GM18511 (cell line): ENCODE measurements around the gene ZNF138.
"Not testable (repeated sequence)": the region's sequence is repeated elsewhere in the genome, so short reads cannot be mapped to it uniquely, and the experiment has no call there.

Experiments used
- ATAC-seq: cut with Tn5 transposase; IDR thresholded peaks from one replicate; pipeline ENCODE4 v1.9.1; 2021; ENCODE audit warnings: mild to moderate bottlenecking, moderate library complexity; ENCODE audit not compliant: unreplicated experiment

The ZNF138 gene

DNA sequence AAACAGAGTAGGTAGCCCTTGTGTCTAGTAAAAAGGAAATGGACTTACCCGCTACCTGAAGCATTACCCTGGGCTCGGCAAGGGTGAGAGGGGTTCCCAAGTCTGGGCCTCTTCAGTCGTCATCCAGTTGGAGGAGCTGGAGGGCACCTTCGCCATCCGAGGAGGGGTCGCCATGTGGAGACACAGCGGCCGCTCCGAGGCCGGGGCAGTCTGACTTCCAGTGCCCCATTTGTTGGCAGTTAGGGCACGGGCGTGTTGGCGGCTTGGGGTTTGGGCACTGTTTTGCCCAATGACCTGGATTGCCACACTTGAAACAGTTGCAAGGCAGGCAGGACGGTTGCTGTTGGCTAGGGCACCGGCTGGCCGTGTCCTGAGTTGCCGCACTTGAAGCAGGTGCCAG is 43.8 kb downstream of the ZNF138 start:
- not testable (repeated sequence) for ATAC-seq

DNA sequence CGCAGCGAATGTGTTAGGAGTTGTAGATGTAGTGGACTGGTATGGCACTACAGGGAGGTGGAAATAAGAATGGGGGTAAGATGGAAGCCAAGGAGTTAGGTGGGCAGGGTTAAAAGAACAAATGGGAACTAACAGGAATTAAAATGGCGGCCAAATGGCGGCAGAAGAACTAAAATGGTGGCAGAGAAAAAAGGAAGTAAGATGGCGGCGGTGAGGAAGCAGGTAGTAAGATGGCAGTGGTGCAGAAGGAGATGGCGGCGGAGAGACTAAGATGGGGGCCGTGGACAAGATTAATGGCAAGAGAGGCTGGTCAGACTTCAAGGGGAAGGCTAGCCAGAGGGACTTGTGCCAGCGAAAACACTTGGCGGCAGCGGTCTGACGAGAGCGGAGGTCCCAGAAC is 44.5 kb downstream of the ZNF138 start:
- ATAC-seq, result no peak

DNA sequence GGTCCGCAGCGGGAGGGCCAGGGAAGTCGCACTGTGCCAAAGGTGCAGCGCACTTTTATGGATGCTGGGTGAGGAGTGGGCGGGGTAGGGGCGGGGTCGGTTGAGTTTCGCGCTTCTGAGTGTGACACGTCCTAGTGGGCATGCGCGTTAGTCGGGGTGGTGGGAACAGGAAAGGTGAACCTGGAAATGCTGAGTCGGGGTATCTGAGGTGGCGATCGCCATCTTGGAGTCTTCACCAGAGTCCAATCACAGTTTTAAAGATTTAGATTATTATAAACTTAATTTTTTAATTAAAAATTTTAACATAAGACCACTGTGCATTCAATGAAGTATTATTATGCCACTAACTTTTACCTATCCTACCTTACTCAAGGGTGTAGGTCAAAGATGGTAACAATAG is 45.7 kb downstream of the ZNF138 start:
- no peak for ATAC-seq

DNA sequence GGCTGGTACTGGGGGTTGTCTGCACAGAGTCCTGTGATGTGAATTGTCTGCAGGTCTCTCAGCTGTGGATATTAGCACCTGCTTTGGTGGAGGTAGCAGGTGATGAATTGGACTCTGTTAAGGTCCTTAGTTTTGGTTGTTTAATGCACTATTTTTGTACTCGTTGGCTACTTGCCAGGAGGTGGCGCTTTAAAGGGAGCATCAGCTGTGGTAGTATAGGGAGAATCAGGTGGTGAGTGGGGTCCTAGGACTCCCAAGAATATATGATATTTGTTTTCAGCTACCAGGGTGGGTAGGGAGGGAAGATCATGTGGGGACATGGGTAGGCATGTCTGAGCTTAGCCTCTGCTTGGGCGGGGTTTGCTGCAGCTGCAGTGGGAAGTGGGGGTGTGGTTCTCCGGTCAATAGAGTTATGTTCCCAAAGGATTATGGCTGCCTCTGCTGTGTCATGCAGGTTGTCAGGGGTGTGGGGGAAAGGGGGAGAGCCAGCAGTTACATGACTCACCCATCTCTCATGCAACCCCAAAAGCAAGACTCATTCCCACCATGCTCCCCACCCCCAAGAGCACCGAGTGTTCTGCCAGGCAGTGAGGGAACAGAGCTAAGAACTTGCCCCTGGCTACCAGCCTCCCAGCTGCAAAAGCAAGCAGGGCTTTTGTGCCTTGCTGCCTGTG is 55.2 kb downstream of the ZNF138 start:
- no peak for ATAC-seq

DNA sequence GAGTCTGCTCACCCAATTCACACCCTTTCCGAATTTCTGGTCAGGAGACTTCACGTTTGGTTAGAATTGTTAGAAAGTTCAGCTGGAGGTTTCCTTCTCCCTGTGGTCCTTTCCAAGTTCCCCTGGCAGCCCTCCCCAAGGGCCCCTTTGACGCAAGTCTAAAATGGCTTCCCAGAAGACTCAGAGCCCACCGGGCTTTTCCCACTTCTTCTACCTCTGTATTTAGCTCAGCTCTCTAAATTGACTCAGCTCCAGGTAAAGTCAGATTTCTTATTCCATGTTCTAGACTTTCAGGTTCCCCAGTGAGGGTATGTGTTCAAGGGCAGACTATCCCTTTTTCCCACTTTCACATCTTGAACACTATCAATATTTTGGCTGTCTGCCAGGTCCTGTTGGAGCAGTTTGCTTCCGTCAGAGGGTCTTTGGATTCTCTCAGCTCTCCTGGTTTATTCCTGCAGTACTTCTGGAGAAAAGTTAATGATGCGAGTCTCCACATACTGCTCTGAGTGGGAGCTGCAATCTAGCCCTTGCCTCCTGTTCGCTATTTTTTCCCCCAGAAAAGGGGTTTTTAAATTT is 55.8 kb downstream of the ZNF138 start:
- ATAC-seq, result no peak

DNA sequence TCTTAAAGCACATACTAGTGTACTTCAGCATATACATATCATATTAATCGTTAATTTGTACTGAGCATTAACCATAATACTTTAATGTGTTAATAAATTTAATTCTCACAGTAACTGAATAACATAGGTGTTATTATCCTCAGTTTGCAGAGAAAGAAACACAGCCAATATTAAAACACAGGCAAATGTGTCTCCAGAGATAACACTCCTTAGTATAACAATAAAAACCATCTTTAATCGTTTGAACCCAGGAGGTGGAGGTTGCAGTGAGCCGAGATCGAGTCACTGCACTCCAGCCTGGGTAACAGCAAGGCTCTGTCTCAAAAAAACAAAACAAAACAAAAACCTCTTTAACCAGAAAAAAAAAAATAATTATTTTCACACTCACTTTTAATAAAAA is 59.5 kb downstream of the ZNF138 start:
- ATAC-seq, result no peak

DNA sequence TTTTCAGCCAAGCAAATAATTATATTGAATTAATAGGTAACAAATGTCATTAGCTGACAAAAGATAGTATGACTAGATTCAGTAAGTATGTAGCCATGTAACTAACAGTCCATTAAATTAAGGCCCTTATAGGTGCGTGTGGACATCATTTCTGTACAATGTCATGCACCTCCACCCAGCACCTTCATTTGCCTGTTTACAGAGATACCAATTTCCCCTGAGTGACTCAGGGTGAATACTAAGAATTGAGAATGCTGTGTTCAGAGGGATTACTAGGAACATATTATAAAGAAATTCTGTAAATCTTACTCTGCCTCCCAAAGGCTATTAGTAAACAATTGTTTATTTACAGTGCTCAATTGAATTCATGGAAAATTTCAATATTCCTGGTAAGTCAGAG is 60.7 kb downstream of the ZNF138 start:
- ATAC-seq, result no peak

DNA sequence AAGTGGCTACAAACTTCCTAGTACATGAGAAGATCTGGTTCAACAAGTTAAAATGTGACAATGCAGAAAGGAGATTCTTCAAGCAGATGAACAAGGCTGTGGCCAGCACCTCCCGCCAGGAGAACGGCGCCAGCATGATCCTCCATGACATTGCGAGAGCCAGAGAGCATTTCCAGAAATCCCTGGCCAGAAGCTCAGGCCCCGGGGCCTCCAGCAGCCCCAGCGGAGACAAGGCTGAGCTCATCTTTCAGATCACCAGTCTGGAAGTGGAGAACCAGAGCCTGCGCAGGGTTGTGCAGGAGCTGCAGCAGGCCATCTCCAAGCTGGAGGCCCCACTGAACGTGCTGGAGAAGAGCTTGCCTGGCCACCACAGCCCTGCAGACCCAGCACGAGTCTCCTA is 68.8 kb downstream of the ZNF138 start:
- no peak for ATAC-seq

DNA sequence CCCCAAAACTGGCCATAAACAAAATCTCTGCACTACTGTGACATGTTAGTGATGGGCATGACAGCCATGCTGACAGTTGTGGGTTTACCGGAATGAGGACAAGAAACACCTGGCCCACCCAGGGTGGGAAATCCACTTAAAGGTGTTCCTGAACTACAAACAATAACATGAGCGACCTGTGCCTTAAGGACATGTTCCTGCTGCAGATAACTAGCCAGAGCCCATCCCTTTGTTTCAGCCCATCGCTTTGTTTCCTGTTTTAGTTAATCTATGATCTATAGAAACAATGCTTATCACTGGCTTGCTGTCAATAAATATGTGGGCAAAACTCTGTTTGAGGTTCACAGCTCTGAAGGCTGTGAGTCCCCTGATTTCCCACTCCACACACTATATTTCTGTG is 69.3 kb downstream of the ZNF138 start:
- not testable (repeated sequence) for ATAC-seq

DNA sequence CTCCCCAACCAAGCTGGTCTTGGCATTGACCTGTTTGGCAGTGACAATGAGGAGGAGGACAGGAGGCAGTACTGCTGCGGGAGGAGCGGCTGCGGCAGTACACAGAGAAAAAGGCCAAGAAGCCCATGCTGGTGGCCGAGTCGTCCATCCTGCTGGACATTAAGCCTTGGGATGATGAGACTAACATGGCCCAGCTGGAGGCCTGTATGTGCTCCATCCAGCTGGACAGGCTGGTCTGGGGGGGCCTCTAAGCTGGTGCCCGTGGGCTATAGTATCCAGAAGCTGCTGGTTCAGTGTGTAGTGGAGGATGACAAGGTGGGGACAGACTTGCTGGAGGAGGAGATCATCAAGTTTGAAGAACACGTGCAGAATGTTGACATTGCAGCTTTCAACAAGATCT is 69.7 kb downstream of the ZNF138 start:
- no peak for ATAC-seq

DNA sequence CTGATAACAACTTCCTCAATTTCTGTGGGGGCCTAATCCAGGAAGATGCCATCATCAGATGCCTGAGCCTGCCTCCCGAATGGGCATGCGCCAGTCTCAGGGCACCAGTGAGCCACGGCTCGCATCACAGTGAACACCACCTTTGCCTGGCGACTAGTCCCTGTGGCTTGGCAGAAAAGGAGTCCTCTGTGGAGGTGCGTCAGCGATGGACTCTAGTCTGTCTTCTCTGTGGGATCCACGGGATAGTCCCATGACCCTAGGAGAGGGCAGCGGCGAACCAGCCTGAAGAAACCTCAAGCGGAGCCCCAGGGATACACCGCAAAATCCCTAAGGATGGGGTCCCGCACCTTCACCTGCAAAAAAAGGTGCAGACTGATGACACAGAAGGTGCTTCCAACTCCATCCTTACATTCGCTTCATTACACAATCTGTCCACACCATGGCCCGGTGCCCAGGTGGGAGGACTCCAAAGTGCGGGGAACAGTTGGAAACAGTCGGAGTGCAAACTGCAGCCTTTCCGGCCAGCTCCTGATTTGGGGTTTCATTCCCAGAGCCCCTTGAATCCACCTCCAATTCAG is 73.7 kb downstream of the ZNF138 start:
- ATAC-seq, result no peak

DNA sequence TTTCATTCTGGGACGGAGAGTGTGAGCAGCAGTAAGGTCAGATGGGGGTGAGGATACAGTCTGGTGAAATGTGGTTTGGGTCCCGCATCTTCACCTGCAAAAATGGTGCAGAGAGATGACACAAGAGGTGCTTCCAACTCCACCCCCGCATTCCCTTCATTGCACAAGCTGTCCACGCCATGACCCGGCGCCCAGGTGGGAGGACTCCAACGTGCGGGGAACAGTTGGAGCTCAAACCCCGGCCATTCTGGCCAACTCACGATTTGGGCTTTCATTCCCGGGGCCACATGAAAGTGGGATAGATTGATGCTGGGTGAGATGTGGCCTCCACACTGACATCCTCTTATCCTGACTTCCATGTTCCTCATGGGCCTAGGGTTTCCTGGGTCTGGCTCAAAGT is 74.3 kb downstream of the ZNF138 start:
- ATAC-seq, result no peak

DNA sequence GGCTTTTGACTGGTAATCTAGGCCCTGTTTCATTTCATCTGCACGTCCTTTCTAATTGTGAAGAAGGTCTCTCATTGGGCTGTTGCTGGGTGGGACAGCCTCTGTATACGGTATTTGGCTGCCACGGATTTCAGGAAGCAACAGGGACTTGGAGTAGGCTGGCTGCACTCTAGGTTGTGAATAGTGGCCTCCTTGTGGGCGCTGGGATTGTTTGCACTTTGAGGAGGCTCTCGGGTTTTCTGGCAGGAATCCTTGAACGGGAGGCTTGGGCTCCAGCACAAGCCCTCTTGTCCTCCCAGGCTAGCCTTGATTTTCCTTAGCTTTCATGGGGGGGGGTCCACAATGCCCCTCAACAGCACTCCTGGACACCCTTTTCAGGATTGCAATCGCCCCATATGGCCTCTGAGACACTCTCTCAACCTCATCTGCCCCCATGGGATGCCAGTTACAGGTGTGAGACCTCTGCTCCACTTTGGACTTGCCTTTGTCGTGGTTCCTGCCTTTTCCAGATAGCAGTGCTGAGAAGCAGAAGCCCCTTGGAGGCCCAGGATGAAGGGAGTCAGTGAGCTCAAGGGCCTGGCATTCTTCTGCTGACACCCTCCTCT is 75.0 kb downstream of the ZNF138 start:
- no peak for ATAC-seq

DNA sequence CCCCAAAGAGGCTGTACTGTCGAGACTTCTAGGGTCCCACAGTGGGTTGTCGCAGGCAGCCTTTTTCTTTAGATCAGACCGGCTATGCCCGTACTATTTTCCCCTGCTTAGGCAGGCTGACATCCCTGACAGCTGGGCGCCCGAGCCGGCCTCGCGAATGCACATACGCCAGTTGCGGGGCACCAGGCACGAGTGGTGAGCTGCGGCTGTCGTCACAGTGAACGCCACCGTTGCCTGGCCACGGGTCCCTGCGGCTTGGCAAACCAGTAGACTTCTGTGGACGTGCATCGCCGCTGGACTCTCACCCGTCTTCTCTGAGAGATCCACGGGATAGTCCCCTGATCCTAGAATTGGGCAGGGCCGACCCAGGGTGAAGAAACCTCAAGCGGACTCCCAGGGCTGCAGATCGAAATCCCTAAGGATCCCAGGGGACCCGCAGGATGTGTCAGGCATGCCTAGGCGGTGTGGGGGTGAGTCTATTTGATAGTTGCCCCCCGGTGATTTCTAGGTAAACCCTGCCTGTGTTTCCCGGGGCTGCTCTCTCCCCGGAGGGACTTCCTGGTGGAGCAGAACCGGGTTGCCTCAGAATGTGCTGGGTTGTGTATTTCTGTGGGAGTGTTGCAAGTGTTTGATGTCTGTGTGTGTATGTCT is 75.8 kb downstream of the ZNF138 start:
- no peak for ATAC-seq

DNA sequence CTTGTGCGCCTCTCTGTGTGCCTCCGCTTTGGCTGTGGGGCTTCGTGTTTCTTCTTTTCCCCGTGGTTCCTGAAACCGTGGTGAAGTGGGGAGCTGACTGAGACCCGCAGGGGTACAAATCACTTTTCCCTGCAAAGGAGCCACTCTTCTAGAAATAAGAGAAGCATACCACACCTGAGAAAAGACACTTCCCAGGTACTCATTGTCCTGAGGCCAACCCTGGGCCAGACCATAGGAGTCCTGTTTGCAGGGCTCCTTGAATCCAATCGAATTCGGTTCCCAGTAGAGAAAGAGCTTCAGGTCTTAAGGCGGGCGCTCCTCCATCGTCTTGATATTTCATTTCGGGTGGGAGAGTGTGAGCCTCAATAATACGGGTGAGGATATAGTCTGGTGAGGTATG is 76.4 kb downstream of the ZNF138 start:
- ATAC-seq, result no peak

DNA sequence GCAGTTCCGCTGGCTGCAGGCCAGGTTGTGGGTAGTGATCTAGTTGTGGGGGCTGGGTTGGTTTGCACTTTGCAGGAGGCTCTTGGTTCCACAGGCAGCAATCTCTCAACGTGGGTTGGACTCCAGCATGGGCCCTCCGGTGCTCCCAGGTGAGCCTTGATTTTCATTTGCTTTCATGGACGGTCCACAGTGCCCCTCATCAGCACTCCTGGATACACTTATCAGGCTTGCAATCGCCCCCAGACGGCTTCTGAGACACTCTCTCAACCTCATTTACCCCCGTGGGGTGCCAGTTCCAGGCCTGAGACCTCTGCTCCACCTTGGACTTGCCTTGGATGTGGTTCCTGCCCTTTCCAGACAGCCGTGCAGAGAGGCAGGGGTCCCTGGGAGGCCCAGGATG is 77.5 kb downstream of the ZNF138 start:
- no peak for ATAC-seq

DNA sequence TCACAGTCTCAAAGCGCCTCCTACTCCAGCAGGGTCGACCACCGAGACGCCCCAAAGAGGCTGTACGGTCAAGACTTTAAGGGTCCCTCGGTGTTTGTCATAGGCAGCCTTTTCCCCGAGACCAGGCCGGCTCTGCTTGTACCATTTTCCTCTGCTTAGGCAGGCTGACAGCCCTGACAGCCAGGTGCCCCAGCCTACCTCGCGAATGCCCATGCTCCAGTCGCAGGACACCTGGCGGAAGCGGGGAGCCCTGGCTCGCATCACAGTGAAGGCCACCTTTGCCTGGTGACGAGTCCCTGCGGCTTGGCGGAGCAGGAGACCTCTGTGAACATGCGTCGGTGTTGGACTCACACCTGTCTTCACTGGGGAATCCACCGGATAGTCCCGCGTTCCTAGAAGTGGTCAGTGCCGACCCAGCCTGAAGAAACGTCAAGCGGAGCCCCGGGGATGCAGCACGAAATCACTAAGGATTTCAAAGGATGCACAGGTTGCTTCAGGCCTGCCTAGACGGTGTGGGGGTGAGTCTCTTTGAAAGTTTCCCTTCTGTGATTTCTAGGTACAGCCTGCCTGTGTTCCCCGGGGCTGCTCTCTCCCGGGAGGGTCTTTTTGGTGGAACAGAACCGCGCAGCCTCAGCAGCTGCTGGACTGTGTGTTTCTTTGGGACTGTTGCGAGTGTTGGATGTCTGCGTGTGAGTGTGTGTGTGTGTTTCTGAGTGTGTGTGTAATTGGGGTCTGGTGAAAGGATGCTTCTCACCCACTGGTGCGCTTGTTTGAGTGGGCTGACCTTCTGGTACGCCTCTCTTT is 78.3 kb downstream of the ZNF138 start:
- ATAC-seq, result no peak

DNA sequence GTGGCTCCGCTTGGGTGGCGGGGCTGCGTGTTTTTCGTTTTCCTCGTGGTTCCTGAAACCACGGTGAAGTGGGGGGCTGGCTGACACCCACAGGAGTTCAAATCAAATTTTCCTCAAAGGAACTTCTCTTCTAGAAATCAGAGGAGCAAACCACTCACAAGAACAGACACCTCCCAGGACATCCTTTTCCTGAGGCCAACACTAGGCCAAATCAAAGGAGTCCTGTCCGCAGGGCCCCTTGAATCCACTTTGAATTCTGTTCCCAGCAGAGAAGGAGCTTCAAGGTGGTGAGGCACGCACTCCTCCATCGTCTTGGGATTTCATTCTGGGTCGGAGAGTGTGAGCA is 78.9 kb downstream of the ZNF138 start:
- ATAC-seq, result no peak

DNA sequence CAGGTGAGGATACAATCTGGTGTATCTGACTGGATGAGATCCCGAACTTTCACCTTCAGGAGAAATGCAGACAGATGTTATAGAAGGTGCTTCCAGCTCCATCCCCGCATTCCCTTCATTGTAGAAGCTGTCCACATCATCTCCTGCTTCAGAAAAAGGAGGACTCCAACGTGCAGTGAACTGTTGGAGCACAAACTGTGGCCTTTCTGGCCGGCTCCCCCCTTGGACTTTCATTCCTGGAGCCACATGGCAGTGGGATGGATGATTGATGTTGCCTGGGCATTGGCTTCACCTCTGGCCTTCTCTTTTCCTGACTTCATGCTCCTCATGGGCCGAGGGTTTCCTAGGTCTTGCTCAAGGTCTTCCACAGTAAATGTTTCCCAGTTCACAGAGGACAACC is 79.3 kb downstream of the ZNF138 start:
- ATAC-seq, result no peak

DNA sequence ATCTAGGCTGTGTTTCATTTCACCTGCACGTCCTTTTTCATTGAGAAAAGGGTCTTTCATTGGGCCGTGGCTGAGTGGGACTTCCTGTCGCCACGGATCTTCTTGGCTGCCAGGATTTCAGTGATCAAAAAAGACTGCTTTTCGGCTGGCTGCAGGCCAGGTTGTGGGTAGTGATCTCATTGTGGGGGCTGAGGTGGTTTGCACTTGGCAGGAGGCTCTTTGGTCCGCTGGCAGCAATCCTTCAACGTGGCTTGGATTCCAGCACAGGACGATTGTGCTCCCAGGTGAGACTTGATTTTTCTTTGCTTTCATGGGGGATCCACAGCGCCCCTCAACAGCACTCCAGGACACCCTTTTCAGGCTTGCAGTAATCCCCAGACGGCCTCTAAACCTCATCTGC is 79.9 kb downstream of the ZNF138 start:
- ATAC-seq, result no peak

DNA sequence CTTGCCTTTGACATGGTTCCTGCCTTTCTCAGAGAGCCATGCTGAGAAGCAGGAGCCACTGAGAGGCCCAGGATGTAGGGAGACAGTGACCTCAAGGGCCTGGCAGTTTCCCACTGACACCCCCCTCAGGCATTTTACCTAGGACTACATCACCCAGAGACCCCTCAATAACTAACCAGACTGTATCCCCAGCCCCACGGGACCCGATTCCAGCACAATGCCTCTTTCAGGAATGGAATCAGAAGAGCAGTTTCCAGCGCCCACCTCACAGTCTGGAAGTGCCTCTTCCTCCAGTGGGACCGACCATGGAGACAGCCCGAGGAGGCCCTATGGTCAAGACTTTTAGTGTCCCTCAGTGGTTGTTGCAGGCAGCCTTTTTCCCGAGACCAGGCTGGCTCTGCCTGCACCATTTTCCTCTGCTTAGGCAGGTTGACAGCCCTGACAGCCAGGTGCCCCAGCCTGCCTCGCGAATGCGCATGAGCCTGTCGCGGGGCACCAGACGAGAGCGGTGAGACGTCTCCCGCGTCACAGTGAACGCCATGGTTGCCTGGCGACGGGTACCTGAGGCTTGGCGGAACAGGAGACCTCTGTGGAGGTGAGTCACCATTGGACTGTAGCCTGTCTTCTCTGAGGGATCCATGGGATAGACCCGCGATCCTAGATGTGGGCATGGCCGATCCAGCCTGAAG is 80.5 kb downstream of the ZNF138 start:
- no peak for ATAC-seq
